ENCODE measurements around the gene ZNF217.
"Not testable (repeated sequence)": the region's sequence is repeated elsewhere in the genome, so short reads cannot be mapped to it uniquely, and the experiment has no call there.

- TF ChIP-seq SUZ12 (IDR thresholded peaks at IDR 0.05; ENCODE audit: low read length); EZH2 (IDR thresholded peaks at IDR 0.05; ENCODE audit: low read depth, low read length, severe bottlenecking); ATF2 (IDR thresholded peaks at IDR 0.05; ENCODE audit: low read length); RXRA (IDR thresholded peaks at IDR 0.05; ENCODE audit: insufficient read depth, low read depth, low read length); MAFK (IDR thresholded peaks at IDR 0.05; ENCODE audit: low read depth, low read length); POLR2A (IDR thresholded peaks at IDR 0.05; ENCODE audit: control extremely low read depth in 1 of 2, low read depth in 2 of 2, low read length in 2 of 2): not testable (repeated sequence)
These were observed 7.7 kb downstream of the ZNF217 start for GRCh38 chr20:53585910-53586309.

All from H1 (cell line).